Measurements from ENCODE around the gene TGDS. TPM values are rescaled to one million over a fixed set of nuclear protein-coding genes. Genes with fewer than 3 reads are reported as not detected.

TGDS gene
- polyA plus RNA-seq, 3 donors: 18.8 to 21.6 (median 21.0) TPM

- DNase-seq (ENCODE audit: extremely low read depth in 1 of 11, low read depth in 9 of 11, low spot score in 4 of 11): no peak
These were observed 35.8 kb downstream of the TGDS start for GRCh38 chr13:94560116-94560515.

- no peak for DNase-seq (ENCODE audit: extremely low read depth in 1 of 11, low read depth in 9 of 11, low spot score in 4 of 11)
These were observed 36.6 kb downstream of the TGDS start for GRCh38 chr13:94559222-94559795.

- no peak for DNase-seq (ENCODE audit: extremely low read depth in 1 of 11, low read depth in 9 of 11, low spot score in 4 of 11)
These were observed 37.2 kb downstream of the TGDS start for GRCh38 chr13:94558716-94559115.

- no peak for DNase-seq (ENCODE audit: extremely low read depth in 1 of 11, low read depth in 9 of 11, low spot score in 4 of 11)
These were observed 38.2 kb downstream of the TGDS start for GRCh38 chr13:94557684-94558235.

GRCh38 chr13:94556621-94557020, 39.3 kb downstream of the TGDS start:
- no peak for DNase-seq (ENCODE audit: extremely low read depth in 1 of 11, low read depth in 9 of 11, low spot score in 4 of 11)

GRCh38 chr13:94556041-94556440, 39.9 kb downstream of the TGDS start:
- DNase-seq (ENCODE audit: extremely low read depth in 1 of 11, low read depth in 9 of 11, low spot score in 4 of 11): no peak

GRCh38 chr13:94553766-94554165, 42.2 kb downstream of the TGDS start:
- DNase-seq (ENCODE audit: extremely low read depth in 1 of 11, low read depth in 9 of 11, low spot score in 4 of 11): no peak

GRCh38 chr13:94552095-94552494, 43.9 kb downstream of the TGDS start:
- no peak for DNase-seq (ENCODE audit: extremely low read depth in 1 of 11, low read depth in 9 of 11, low spot score in 4 of 11)

- peak in 3 of 11 donors; percentile 13 to 48 (median 38) for DNase-seq (ENCODE audit: extremely low read depth in 1 of 11, low read depth in 9 of 11, low spot score in 4 of 11)
These were observed 45.8 kb downstream of the TGDS start for GRCh38 chr13:94550062-94550738.

GRCh38 chr13:94549232-94550061, 46.5 kb downstream of the TGDS start:
- DNase-seq (ENCODE audit: extremely low read depth in 1 of 11, low read depth in 9 of 11, low spot score in 4 of 11): peak; percentile 85 to 98 (median 92)

GRCh38 chr13:94548821-94549231, 47.1 kb downstream of the TGDS start:
- DNase-seq (ENCODE audit: extremely low read depth in 1 of 11, low read depth in 9 of 11, low spot score in 4 of 11): peak in 6 of 11 donors; percentile 24 to 57 (median 44)

- DNase-seq (ENCODE audit: extremely low read depth in 1 of 11, low read depth in 9 of 11, low spot score in 4 of 11): peak in 1 of 11 donors; percentile 25
These were observed 47.6 kb downstream of the TGDS start for GRCh38 chr13:94548382-94548781.

- no peak for DNase-seq (ENCODE audit: extremely low read depth in 1 of 11, low read depth in 9 of 11, low spot score in 4 of 11)
These were observed 49.7 kb downstream of the TGDS start for GRCh38 chr13:94546061-94546839.

- no peak for DNase-seq (ENCODE audit: extremely low read depth in 1 of 11, low read depth in 9 of 11, low spot score in 4 of 11)
These were observed 51.0 kb downstream of the TGDS start for GRCh38 chr13:94544922-94545321.

- DNase-seq (ENCODE audit: extremely low read depth in 1 of 11, low read depth in 9 of 11, low spot score in 4 of 11): no peak
These were observed 53.0 kb downstream of the TGDS start for GRCh38 chr13:94542917-94543316.

- DNase-seq (ENCODE audit: extremely low read depth in 1 of 11, low read depth in 9 of 11, low spot score in 4 of 11): no peak
These were observed 58.0 kb downstream of the TGDS start for GRCh38 chr13:94537740-94538630.

- DNase-seq (ENCODE audit: extremely low read depth in 1 of 11, low read depth in 9 of 11, low spot score in 4 of 11): no peak
These were observed 60.2 kb downstream of the TGDS start for GRCh38 chr13:94535775-94536174.

- no peak for DNase-seq (ENCODE audit: extremely low read depth in 1 of 11, low read depth in 9 of 11, low spot score in 4 of 11)
These were observed 60.7 kb downstream of the TGDS start for GRCh38 chr13:94535231-94535630.
